Measurements from ENCODE around the gene EHD2.
"Not testable (repeated sequence)": the region's sequence is repeated elsewhere in the genome, so short reads cannot be mapped to it uniquely, and the experiment has no call there.

EHD2 gene

DNA sequence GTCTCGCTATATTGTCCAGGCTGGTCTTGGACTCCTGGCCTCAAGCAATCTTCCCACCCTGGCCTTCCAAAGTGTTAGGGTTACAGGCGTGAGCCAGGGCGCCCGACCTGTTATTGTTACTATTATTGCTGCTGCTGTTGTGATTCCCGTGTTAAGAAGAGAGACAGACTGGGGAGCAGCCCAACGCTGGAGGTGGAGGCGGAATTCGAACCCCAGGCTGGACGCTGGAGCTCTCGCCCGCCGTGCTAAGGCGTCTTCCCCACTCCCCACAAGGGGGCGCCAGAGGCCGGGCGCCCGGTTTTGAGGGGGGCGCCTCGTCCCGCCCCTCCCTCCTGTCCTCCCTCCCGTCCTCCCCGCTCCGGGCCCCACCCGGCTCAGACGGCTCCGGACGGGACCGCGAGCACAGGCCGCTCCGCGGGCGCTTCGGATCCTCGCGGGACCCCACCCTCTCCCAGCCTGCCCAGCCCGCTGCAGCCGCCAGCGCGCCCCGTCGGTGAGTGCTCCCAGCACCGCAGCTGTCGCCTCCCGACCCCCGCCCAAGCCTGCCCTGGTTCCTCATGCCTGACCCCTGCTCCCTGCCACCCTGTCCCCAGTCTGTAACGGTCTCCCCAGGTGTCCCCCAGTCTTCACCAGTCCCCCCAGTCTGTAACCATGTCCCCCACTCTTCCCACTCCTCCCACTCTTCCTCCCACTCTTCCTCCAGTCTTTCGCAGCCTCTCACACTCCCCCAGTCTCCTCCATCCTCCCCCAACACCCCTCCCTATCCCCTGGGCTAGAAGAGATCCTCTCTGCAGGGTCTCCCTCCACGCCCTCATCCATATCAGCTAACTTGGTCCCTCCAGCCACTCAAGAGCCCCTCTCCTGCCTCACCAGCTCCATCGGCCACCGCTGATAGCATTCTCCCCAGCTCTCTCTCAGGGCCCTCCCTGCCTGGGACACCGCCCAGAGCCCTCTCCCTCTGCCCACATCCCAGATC lies at the start of gene EHD2:
EHD2 (plus strand) TSS at position 377 of the 976 bp plus-strand sequence. CDS start 3,191 bp downstream, outside the sequence.
- FAIRE-seq: no peak

- FAIRE-seq: no peak
Measured at GRCh38 chr19:47663435-47663910, 49.7 kb upstream of the EHD2 start.

- FAIRE-seq: no peak
Measured at GRCh38 chr19:47663911-47664771, 49.1 kb upstream of the EHD2 start.

- not testable (repeated sequence) for FAIRE-seq
Measured at GRCh38 chr19:47668556-47668955, 44.7 kb upstream of the EHD2 start.

DNA sequence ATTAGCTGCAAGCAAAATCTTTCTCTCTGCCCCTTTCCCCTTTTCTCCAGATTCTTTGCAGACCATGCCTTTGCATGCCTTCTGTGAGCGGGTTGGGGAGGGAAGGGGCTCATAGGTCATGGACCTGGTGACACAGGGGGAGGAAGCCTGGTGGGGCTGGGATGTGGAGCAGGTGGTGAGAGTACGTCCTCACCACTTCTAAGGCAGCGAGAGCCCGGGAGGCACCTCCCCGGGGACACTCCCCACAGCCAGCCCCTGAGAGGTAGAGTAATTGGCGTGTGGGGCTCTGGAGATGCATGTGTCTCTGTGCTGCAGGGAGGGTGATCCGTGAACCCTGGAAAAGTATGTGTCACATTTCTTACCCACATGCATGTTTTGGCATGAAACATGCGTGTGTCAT lies 42.5 kb upstream of the EHD2 start:
- no peak for FAIRE-seq

DNA sequence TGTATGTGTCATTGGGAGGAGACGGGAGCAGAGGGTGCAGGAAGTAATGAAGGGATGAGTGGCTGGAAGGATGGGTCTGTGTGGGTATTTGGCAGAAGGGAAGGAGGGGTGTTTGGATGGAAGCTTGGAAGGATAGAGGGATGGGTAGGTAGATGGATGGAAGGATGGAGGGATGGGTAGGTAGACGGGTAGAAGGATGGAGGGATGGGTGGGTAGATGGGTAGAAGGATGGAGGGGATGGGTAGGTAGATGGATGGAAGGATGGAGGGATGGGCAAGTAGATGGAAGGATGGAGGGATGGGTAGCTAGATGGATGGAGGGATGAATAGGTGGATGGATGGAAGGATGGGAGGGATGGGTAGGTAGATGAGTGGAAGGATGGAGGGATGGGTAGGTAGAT lies 41.7 kb upstream of the EHD2 start:
- FAIRE-seq: no peak

- no peak for FAIRE-seq
Measured at GRCh38 chr19:47673426-47673825, 39.8 kb upstream of the EHD2 start.

DNA sequence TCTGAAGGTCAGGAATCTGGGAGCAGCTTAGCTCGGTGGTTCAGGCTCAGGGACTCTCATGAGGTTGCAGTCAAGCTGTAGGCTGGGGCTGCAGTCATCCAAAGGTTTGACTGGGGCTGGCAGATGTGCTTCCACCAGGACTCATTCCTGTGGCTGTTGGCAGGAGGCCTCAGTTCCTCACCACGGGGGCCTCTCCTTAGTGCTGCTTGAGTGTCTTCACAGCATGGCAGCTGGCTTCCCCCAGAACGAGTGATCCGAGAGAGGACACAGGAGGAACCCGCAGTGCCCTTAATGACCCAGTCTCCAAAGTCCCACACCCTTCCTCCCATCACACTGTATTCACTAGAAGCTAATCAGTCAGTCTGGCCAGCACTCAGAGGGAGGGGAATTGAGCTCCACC lies 38.7 kb upstream of the EHD2 start:
- FAIRE-seq: no peak

- no peak for FAIRE-seq
Measured at GRCh38 chr19:47675271-47675670, 38.0 kb upstream of the EHD2 start.

GRCh38 chr19:47675859-47676258 lies 37.4 kb upstream of the EHD2 start:
- FAIRE-seq: no peak

DNA sequence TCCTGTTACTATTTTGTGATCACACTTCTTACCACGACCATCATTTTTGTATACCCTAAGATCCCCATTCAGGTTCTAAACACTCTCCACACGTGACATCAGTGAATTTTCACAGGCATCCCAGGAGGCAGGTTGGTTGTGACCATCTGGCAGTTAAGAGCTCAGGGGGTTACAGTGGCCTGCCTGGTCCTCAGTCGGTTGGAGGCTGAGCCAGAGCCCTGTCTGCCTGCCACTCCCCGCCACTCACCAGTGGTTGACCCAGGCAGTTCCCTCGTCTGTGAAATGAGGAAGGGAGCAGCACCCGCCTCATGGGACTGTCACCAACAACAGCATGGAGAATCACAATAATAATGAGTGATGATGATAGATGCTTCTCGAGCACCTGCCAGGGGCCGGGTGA lies 36.4 kb upstream of the EHD2 start:
- FAIRE-seq: no peak

DNA sequence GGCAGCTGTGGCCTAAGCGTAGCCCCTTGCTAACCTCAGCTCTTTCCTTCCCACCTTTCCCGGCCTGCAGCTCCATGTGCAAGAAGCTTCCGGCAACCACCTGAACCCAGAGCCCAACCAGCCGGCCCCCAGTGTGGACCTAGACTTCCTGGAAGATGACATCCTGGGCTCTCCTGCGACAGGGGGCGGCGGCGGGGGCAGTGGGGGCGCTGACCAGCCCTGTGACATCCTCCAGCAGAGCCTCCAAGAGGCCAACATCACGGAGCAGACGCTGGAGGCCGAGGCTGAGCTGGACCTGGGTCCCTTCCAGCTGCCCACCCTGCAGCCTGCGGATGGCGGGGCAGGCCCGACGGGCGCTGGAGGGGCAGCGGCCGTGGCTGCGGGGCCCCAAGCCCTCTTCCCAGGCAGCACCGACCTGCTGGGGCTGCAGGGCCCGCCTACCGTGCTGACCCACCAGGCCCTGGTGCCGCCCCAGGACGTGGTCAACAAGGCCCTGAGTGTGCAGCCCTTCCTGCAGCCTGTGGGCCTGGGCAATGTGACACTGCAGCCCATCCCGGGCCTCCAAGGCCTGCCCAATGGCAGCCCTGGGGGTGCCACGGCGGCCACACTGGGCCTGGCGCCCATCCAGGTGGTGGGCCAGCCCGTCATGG lies 33.8 kb upstream of the EHD2 start:
- no peak for FAIRE-seq

DNA sequence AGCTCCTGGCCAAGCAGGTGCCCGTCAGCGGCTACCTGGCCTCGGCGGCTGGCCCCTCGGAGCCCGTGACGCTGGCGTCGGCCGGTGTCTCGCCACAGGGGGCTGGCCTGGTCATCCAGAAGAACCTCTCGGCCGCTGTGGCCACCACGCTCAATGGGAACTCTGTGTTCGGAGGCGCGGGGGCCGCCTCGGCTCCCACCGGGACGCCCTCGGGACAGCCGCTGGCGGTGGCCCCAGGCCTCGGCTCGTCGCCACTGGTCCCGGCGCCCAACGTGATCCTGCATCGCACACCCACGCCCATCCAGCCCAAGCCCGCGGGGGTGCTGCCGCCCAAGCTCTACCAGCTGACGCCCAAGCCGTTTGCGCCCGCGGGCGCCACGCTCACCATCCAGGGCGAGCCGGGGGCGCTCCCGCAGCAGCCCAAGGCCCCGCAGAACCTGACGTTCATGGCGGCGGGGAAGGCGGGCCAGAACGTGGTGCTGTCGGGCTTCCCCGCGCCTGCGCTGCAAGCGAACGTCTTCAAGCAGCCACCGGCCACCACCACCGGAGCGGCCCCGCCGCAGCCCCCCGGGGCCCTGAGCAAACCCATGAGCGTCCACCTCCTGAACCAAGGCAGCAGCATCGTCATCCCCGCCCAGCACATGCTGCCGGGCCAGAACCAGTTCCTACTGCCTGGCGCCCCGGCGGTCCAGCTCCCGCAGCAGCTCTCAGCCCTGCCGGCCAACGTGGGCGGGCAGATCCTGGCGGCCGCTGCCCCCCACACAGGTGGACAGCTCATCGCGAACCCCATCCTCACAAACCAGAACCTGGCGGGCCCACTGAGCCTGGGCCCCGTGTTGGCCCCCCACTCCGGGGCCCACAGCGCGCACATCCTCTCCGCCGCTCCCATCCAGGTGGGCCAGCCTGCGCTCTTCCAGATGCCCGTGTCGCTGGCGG lies 33.0 kb upstream of the EHD2 start:
- no peak for FAIRE-seq

DNA sequence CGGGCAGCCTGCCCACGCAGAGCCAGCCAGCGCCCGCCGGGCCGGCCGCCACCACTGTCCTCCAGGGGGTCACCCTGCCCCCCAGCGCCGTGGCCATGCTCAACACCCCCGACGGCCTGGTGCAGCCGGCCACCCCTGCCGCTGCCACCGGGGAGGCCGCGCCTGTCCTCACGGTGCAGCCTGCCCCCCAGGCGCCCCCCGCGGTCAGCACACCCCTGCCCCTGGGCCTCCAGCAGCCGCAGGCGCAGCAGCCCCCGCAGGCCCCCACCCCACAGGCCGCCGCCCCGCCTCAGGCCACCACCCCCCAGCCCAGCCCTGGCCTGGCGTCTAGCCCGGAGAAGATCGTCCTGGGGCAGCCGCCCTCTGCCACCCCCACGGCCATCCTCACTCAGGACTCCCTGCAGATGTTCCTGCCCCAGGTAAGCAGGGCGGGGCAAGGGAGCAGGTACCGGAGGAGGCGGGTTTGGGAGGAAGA lies 32.3 kb upstream of the EHD2 start:
- no peak for FAIRE-seq

DNA sequence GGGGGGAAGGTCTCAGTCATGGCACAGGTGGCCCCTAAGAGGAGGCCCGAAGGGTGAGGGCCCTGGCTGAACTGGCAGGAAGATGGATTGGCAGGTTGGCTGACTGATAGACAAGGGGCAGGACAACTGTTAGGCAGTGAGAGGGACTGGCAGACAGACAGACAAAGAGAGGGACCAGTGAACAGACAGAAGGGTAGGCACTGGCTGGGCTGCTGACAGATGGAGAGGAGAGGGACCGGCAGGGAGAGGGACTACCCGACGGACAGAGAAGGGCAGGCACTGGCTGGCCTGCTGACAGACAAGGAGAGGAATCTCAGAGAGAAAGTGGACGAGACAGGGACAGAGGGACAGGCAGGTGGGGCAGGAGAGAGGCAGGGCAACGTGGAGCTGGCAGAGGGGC lies 31.8 kb upstream of the EHD2 start:
- no peak for FAIRE-seq

- FAIRE-seq: no peak
Measured at GRCh38 chr19:47681936-47682335, 31.3 kb upstream of the EHD2 start.

- no peak for FAIRE-seq
Measured at GRCh38 chr19:47682939-47683338, 30.3 kb upstream of the EHD2 start.

- no peak for FAIRE-seq
Measured at GRCh38 chr19:47686679-47687450, 26.4 kb upstream of the EHD2 start.

- FAIRE-seq: no peak
Measured at GRCh38 chr19:47687906-47688305, 25.3 kb upstream of the EHD2 start.

- no peak for FAIRE-seq
Measured at GRCh38 chr19:47691090-47691489, 22.1 kb upstream of the EHD2 start.

GRCh38 chr19:47691782-47692181 lies 21.4 kb upstream of the EHD2 start:
- no peak for FAIRE-seq
